ENCODE data around the gene TMEM80. TPM values are rescaled to one million over a fixed set of nuclear protein-coding genes. Genes with fewer than 3 reads are reported as not detected.

TMEM80 gene
- total RNA-seq, 4 donors from 2014 or later: 3.2 to 22.3 (median 14.3) TPM

DNA sequence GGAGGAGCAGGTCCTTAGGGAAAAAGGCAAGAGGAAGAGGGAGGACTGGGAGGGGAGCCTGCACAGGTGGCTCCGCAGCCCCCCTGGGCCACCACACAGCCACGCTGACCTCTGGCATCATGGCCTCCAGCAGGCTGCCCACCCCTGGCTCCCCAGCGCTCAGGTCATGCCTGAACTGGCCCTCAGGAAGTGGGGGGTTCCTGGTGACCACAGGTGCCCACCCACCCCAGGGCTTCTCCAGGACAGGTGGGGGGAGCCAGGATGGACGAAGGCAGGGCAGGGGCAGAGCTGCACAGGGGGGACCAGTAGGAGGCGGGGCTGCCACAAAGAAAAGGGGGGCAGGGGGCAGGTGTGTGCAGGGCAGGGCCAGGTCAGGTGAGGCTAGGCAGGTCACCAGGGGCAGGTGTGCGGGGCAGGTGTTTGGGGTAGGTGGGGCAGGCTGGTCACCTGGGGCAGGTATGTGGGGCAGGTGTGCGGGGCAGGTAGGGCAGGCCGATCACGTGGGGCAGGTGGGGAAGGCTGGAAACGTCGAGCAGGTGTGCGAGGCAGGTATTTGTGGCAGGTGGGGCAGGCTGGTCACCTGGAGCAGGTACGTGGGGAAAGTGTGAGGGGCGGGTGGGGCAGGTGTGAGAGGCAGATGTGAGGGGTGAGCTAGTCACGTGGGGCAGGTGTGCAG is 1.6 kb upstream of the TMEM80 start:
- peaks cover 33 to 35% of the 10 kb centered on the region in 2 donors for H3K4me1 ChIP-seq
- DNase-seq (no peak), ATAC-seq (no peak)
- H3K27me3 ChIP-seq: no peaks in the 10 kb centered on the region
- no peaks in the 10 kb centered on the region for H3K36me3 ChIP-seq
- peak overlapping the region; percentile 49 to 92 (median 89) for H3K4me3 ChIP-seq
- TF ChIP-seq, protein P1, sequence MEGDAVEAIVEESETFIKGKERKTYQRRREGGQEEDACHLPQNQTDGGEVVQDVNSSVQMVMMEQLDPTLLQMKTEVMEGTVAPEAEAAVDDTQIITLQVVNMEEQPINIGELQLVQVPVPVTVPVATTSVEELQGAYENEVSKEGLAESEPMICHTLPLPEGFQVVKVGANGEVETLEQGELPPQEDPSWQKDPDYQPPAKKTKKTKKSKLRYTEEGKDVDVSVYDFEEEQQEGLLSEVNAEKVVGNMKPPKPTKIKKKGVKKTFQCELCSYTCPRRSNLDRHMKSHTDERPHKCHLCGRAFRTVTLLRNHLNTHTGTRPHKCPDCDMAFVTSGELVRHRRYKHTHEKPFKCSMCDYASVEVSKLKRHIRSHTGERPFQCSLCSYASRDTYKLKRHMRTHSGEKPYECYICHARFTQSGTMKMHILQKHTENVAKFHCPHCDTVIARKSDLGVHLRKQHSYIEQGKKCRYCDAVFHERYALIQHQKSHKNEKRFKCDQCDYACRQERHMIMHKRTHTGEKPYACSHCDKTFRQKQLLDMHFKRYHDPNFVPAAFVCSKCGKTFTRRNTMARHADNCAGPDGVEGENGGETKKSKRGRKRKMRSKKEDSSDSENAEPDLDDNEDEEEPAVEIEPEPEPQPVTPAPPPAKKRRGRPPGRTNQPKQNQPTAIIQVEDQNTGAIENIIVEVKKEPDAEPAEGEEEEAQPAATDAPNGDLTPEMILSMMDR (IDR thresholded peaks at IDR 0.05 in 4 of 5, conservative IDR thresholded peaks at IDR 0.05 in 1 of 5): no peak
- TF ChIP-seq POLR2A (IDR thresholded peaks at IDR 0.05): no peak
- H3K27ac ChIP-seq: peak overlapping the region; percentile 29 to 97 (median 72)
- intact Hi-C loops (cut with DNase I; ENCODE audit: low total_unique reads): no loop called here
- in situ Hi-C loops (cut with MboI; ENCODE audit: low sequenced_read_pairs in 4 of 4): no loop called here
- H3K9me3 ChIP-seq: no peaks in the 10 kb centered on the region

DNA sequence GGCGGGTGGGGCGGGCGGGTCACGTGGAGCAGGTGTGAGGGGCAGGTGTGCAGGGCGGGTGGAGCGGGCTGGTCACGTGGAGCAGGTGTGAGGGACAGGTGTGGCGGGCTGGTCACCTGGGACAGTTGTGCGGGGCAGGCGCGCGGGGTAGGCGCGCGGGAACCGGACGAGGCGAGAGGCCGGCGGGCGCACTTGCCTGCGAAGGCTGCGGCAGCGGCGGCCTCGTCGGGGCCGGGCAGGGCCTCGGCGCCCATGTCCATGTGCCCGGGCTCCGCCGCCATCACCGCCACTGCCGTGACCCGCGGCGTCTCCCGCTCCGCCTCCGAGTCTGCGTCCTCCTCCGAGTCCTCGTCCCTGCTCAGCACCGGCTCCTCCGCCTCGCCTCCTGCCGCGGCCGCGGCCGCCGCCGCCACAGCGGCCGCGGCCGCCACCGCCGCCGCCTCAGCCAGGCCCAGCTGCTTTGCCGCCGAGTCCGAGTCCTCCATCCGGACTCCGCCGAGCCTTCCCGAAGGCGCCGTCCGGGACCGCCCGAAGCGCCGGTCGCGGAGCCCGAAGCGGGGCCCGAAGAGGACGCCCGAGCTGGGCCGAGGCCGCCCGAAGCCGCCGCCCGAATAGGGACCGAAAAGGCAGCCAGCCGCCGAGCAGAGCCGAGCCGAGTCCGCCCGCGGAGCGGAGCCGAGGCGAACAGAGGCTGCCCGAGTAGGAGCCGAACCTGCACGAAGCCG is 891 bp upstream of the TMEM80 start, which contains the start of gene DEAF1:
DEAF1 (minus strand) TSS at position 660 of the 725 bp plus-strand sequence; CDS start at position 485, 175 bp downstream.
- peaks cover 0 to 3% of the 10 kb centered on the region in 2 donors for H3K36me3 ChIP-seq
- intact Hi-C loops (cut with DNase I; ENCODE audit: low total_unique reads): loop anchor here (1.0 to 5.0 kb wide), 4 partner anchors 53 to 127 kb away; partner anchors contain the start of genes PHRF1 and TALDO1
- TF ChIP-seq, protein P1 (IDR thresholded peaks at IDR 0.05 in 4 of 5, conservative IDR thresholded peaks at IDR 0.05 in 1 of 5): no peak
- peak; percentile 39 to 44 for TF ChIP-seq POLR2A (IDR thresholded peaks at IDR 0.05)
- H3K4me3 ChIP-seq: peak within 1 kb of the TSS; percentile 77 to 92 (median 89)
- no peaks in the 10 kb centered on the region for H3K9me3 ChIP-seq
- H3K27me3 ChIP-seq: no peaks in the 10 kb centered on the region
- in situ Hi-C loops (cut with MboI; ENCODE audit: low sequenced_read_pairs in 4 of 4): no loop called here
- H3K4me1 ChIP-seq: peaks cover 33 to 35% of the 10 kb centered on the region in 2 donors
- peak within 1 kb of the TSS; percentile 92 to 100 (median 98) for H3K27ac ChIP-seq
- ATAC-seq (peak; percentile 73 to 82), DNase-seq (peak; percentile 98 to 99)

DNA sequence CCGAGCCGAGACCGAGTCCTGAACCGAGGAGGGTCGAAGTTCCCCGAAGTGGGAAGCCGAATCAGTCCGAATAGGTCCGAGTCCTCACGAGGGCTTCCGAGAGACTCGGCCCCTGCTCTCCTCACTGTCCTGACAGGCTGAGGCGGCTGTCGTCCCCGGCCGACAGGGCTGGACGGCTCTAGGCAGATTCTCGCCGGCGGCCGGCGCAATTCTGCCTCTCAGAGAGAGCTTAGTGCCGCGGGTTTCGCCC is 403 bp upstream of the TMEM80 start:
- intact Hi-C loops (cut with DNase I; ENCODE audit: low total_unique reads): loop anchor here (1.0 to 5.0 kb wide), 4 partner anchors 52 to 128 kb away; partner anchors contain the start of genes PHRF1 and TALDO1
- no peak for DNase-seq

DNA sequence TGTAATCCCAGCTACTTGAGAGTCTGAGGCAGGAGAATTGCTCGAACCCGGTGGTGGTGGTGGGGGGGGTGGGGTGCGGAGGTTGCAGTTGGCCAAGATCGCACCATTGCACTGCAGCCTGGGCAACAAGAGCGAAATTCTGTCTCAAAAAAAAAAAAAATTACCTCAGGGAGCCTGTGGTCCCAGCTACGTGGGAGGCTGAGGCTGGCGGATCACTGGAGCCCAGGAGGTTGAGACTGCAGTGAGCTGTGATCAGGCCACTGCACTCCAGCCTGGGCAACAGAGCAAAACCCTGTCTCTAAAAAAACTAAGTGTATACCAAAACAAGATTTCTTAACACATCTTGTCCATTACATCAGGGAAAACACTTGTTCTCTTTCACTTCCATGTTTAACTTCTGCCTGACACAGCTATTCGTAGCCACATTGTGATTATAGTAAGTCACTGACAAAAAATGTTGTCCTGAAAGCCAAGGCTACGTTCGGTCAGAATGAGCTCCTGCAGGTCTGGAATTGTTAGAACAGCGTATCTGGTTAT is 1.4 kb downstream of the TMEM80 start:
- Histone ChIP-seq H3K27ac (peak overlapping the region; percentile 92 to 100 (median 98)), H3K4me3 (peak overlapping the region; percentile 77 to 92 (median 89))
- TF ChIP-seq, protein P1 (IDR thresholded peaks at IDR 0.05 in 4 of 5, conservative IDR thresholded peaks at IDR 0.05 in 1 of 5): no peak
- peak; percentile 14 to 50 for TF ChIP-seq POLR2A (IDR thresholded peaks at IDR 0.05)

More for the DNA sequence above, 403 bp upstream of the TMEM80 start:
- Histone ChIP-seq H3K27me3 (no peaks in the 10 kb centered on the region), H3K36me3 (peaks cover 0 to 8% of the 10 kb centered on the region in 2 donors), H3K27ac (peak overlapping the region; percentile 92 to 100 (median 98)), H3K4me1 (peaks cover 33 to 35% of the 10 kb centered on the region in 2 donors), H3K9me3 (no peaks in the 10 kb centered on the region), H3K4me3 (peak overlapping the region; percentile 50 to 92 (median 89))
- ATAC-seq: no peak
- no peak for TF ChIP-seq POLR2A (IDR thresholded peaks at IDR 0.05)
- TF ChIP-seq, protein P1 (IDR thresholded peaks at IDR 0.05 in 4 of 5, conservative IDR thresholded peaks at IDR 0.05 in 1 of 5): no peak
- in situ Hi-C loops (cut with MboI; ENCODE audit: low sequenced_read_pairs in 4 of 4): no loop called here

More for the DNA sequence above, 1.4 kb downstream of the TMEM80 start:
- H3K36me3 ChIP-seq: peaks cover 0 to 21% of the 10 kb centered on the region in 2 donors
- intact Hi-C loops (cut with DNase I; ENCODE audit: low total_unique reads): loop anchor here (5.0 kb wide), 3 partner anchors 50 to 130 kb away; partner anchors contain the start of gene TALDO1
- H3K27me3 ChIP-seq: no peaks in the 10 kb centered on the region
- H3K4me1 ChIP-seq: peaks cover 33 to 35% of the 10 kb centered on the region in 2 donors
- ATAC-seq (peak; percentile 35 to 51), DNase-seq (peak in 1 of 2 donors; percentile 53)
- in situ Hi-C loops (cut with MboI; ENCODE audit: low sequenced_read_pairs in 4 of 4): no loop called here
- no peaks in the 10 kb centered on the region for H3K9me3 ChIP-seq
